OCI-LY3 (cell line): Measurements from ENCODE around the gene XAB2.

Experiments
- H2AFZ ChIP-seq: fragments of 200-600, 300-600 bp; shearing (Covaris generic); 2 replicates; pipeline ENCODE4 v1.6.0; 2014; ENCODE audit warnings: antibody characterized with exemption, low read depth, low read length
- H3K27ac ChIP-seq: fragments of 200-600, 300-600 bp; sonication (generic); 2 replicates; pipeline ENCODE4 v1.5.1; 2014; ENCODE audit warnings: mild to moderate bottlenecking, low read length, moderate library complexity, mixed read lengths
- H3K27me3 ChIP-seq: fragments of 200-600, 300-600 bp; sonication (generic); 2 replicates; pipeline ENCODE4 v1.6.1; 2014; ENCODE audit warnings: low read depth, low read length, mixed read lengths
- H3K36me3 ChIP-seq: fragments of 200-600, 300-600 bp; sonication (generic); replicated peaks from 2 replicates; pipeline ENCODE3; 2014; ENCODE audit warnings: low read depth, low read length, mixed read lengths
- H3K4me1 ChIP-seq: fragments of 300-600, 200-600 bp; sonication (generic); 2 replicates; pipeline ENCODE4 v1.6.1; 2014; ENCODE audit warnings: low read length, mixed read lengths
- H3K4me2 ChIP-seq: fragments of 200-600, 300-600 bp; sonication (generic); 2 replicates; pipeline ENCODE4 v1.6.1; 2014; ENCODE audit warnings: low read length, mixed read lengths
- H3K4me3 ChIP-seq: fragments of 300-600, 200-600 bp; sonication (generic); 2 replicates; pipeline ENCODE4 v1.5.1; 2014; ENCODE audit warnings: antibody characterized with exemption, mild to moderate bottlenecking, low read length, moderate library complexity
- H3K79me2 ChIP-seq: fragments of 300-600, 200-600 bp; shearing (Covaris generic); 2 replicates; pipeline ENCODE4 v1.6.1; 2014; ENCODE audit warnings: mild to moderate bottlenecking, low read length, mixed read lengths
- H3K9ac ChIP-seq: fragments of 300-600, 200-600 bp; shearing (Covaris generic); 2 replicates; pipeline ENCODE4 v1.6.0; 2014; ENCODE audit warnings: mild to moderate bottlenecking, low read length, moderate library complexity
- H3K9me3 ChIP-seq: fragments of 200-600, 300-600 bp; shearing (Covaris generic); 2 replicates; pipeline ENCODE4 v1.6.1; 2014; ENCODE audit warnings: low read length, mixed read lengths; ENCODE audit not compliant: insufficient read depth
- H4K20me1 ChIP-seq: fragments of 200-600, 300-600 bp; sonication (generic); 2 replicates; pipeline ENCODE4 v1.6.1; 2016; ENCODE audit warnings: low read length, mixed read lengths; ENCODE audit not compliant: insufficient read depth
- CTCF ChIP-seq: fragments of 200-600, 300-600 bp; sonication (generic); IDR thresholded peaks from 2 replicates; pipeline ENCODE4 v1.5.1; 2014; ENCODE audit warnings: antibody characterized with exemption, low read length, low read depth
- EZH2phosphoT487 ChIP-seq: fragments of 200-600 bp; shearing (Covaris generic); IDR thresholded peaks from 2 replicates; pipeline ENCODE4 v1.6.1; 2018; ENCODE audit warnings: antibody characterized with exemption, mixed run types, low read depth

The XAB2 gene

GRCh38 chr19:7603919-7604318 is 25.4 kb downstream of the XAB2 start:
- H3K27me3 ChIP-seq, result no peaks in the 10 kb centered on the region
- H3K9ac ChIP-seq, result no peak overlapping the region
- H3K79me2 ChIP-seq, result no peaks in the 10 kb centered on the region
- no peaks in the 10 kb centered on the region for H3K36me3 ChIP-seq
- H3K27ac ChIP-seq, result no peak overlapping the region
- no peak overlapping the region for H2AFZ ChIP-seq
- H3K4me1 ChIP-seq, result no peaks in the 10 kb centered on the region
- no peak for TF ChIP-seq EZH2phosphoT487
- TF ChIP-seq CTCF, result no peak
- no peaks in the 10 kb centered on the region for H3K9me3 ChIP-seq
- H4K20me1 ChIP-seq, result no peaks in the 10 kb centered on the region
- H3K4me3 ChIP-seq, result no peak overlapping the region
- no peak overlapping the region for H3K4me2 ChIP-seq

GRCh38 chr19:7602935-7603497 is 26.3 kb downstream of the XAB2 start:
- Histone ChIP-seq H3K27ac (no peak overlapping the region), H2AFZ (no peak overlapping the region)
- no peak for TF ChIP-seq EZH2phosphoT487
- TF ChIP-seq CTCF, result no peak

GRCh38 chr19:7602240-7602934 is 27.0 kb downstream of the XAB2 start:
- no peaks in the 10 kb centered on the region for H3K79me2 ChIP-seq
- H4K20me1 ChIP-seq, result no peaks in the 10 kb centered on the region
- no peak overlapping the region for H2AFZ ChIP-seq
- no peak overlapping the region for H3K4me2 ChIP-seq
- H3K27ac ChIP-seq, result no peak overlapping the region
- H3K36me3 ChIP-seq, result no peaks in the 10 kb centered on the region
- no peak overlapping the region for H3K9ac ChIP-seq
- no peaks in the 10 kb centered on the region for H3K9me3 ChIP-seq
- no peaks in the 10 kb centered on the region for H3K4me1 ChIP-seq
- TF ChIP-seq EZH2phosphoT487 (no peak), CTCF (no peak)
- no peak overlapping the region for H3K4me3 ChIP-seq
- no peaks in the 10 kb centered on the region for H3K27me3 ChIP-seq

More at GRCh38 chr19:7602935-7603497, 26.3 kb downstream of the XAB2 start:
- H3K4me1 ChIP-seq, result no peaks in the 10 kb centered on the region
- H3K4me3 ChIP-seq, result no peak overlapping the region
- no peaks in the 10 kb centered on the region for H3K79me2 ChIP-seq
- no peaks in the 10 kb centered on the region for H4K20me1 ChIP-seq
- no peaks in the 10 kb centered on the region for H3K9me3 ChIP-seq
- no peaks in the 10 kb centered on the region for H3K36me3 ChIP-seq
- no peak overlapping the region for H3K9ac ChIP-seq
- H3K4me2 ChIP-seq, result no peak overlapping the region
- no peaks in the 10 kb centered on the region for H3K27me3 ChIP-seq

- Histone ChIP-seq H3K4me3 (no peak overlapping the region), H3K4me1 (no peaks in the 10 kb centered on the region), H3K9me3 (no peaks in the 10 kb centered on the region), H3K27me3 (no peaks in the 10 kb centered on the region), H4K20me1 (no peaks in the 10 kb centered on the region), H3K79me2 (no peaks in the 10 kb centered on the region), H3K9ac (no peak overlapping the region), H2AFZ (no peak overlapping the region), H3K27ac (no peak overlapping the region), H3K4me2 (no peak overlapping the region), H3K36me3 (no peaks in the 10 kb centered on the region)
- TF ChIP-seq EZH2phosphoT487 (no peak), CTCF (no peak)
Measured at GRCh38 chr19:7600721-7601120, 28.6 kb downstream of the XAB2 start.
